ENCODE data around the gene DOCK8.
A peak's percentile ranks its signal among the peaks of the same experiment; 100 is the strongest.

DOCK8 gene

DNA sequence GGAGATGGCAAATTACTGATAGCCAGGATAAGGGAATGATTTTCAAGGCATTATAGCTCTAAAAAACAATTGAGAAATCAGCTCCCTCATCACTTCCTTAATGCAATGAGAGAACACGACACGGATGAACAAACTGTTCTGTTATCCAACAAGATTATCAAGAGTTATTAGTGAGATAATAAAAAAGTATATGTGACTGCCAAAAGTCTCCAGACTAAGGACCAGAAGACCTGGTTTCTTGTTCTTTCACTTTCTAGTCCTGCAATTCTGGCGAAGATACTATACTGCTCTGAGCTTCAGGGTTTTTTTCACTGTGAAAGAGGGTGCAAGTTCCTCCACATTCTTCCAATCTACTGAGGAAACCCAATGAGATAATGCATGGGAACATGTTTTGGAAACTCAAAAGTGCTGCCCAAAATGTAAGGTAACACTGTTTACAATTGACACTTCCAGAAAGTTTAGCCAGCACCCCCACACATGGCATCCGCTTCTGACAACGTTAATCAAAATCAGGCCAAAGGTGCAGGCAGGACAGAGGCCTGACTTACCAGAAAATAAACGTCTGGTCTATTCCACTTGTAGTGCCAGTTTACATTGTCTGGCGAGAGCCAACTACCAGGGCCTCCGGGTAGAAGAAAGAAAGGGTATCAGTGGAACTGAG is 254.2 kb downstream of the DOCK8 start:
- peak overlapping the region; percentile 65 for H3K4me3 Mint-ChIP-seq
- peaks cover 32% of the 10 kb centered on the region for H3K4me1 Mint-ChIP-seq (ENCODE audit: low read depth)
- peak overlapping the region; percentile 83 for H3K27ac Mint-ChIP-seq
- H3K36me3 Mint-ChIP-seq (ENCODE audit: low read depth): peaks cover 35% of the 10 kb centered on the region
- peak; percentile 35 for DNase-seq
- H3K9me3 Mint-ChIP-seq: no peaks in the 10 kb centered on the region
- H3K27me3 Mint-ChIP-seq: no peaks in the 10 kb centered on the region

GRCh38 chr9:469672-470551 is 255.2 kb downstream of the DOCK8 start:
- Mint-ChIP-seq H3K9me3 (no peaks in the 10 kb centered on the region), H3K4me1 (ENCODE audit: low read depth) (peaks cover 32% of the 10 kb centered on the region), H3K36me3 (ENCODE audit: low read depth) (peaks cover 29% of the 10 kb centered on the region), H3K27me3 (no peaks in the 10 kb centered on the region), H3K4me3 (peak overlapping the region; percentile 89), H3K27ac (peak overlapping the region; percentile 96)
- DNase-seq: peak; percentile 95

DNA sequence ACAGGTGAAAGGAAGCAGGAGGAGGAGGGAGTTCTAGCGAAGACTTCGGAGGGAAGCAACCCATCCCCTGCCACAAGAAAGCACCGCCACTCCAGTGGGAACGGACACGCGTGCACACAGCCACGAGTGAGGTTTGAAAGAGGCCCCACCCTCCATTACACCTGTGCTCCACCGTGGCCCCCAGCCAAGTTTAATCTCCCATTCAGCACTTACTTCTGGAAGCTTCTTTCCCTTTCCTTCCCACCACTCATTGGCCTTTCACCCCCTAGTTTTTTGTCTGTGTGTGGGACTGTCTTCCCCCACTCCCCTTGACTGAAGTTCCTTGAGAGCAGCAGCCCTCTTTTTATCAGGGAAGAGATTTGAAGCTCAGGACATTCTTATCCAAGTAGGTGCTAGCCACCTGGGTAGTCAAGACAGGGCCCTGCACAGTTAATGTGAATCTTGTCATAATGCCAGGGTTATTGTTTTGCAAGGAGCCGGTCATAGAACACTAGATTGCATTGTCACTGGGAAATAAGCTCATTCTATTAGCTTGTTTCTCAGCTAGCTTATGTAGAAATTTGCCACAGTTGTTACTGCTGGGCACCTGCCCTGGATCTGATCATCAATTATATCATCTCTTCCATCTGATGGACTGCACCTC is 256.0 kb downstream of the DOCK8 start:
- Mint-ChIP-seq H3K4me3 (peak overlapping the region; percentile 89), H3K27me3 (no peaks in the 10 kb centered on the region), H3K4me1 (ENCODE audit: low read depth) (peaks cover 32% of the 10 kb centered on the region), H3K36me3 (ENCODE audit: low read depth) (peaks cover 27% of the 10 kb centered on the region), H3K27ac (peak overlapping the region; percentile 96), H3K9me3 (no peaks in the 10 kb centered on the region)
- no peak for DNase-seq

DNA sequence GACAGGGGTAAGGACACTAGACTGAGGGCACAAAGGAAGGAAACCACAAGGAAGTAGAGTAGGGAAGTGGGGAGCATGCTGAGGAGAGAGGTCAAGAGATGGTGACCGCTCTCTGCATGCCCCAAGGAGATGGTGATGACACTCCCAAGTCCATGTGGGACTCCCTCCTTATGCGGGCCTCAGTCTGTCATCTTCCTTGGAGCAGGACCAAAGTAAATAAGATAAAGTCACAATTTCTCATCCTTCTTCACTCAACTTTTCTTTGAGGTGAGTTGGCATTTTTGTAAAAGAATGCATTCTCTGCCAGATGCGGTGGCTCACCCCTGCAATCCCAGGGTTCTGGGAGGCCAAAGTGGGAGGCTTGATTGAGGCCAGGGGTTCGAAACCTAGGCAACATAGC is 256.7 kb downstream of the DOCK8 start:
- no peaks in the 10 kb centered on the region for H3K27me3 Mint-ChIP-seq
- peaks cover 32% of the 10 kb centered on the region for H3K4me1 Mint-ChIP-seq (ENCODE audit: low read depth)
- no peaks in the 10 kb centered on the region for H3K9me3 Mint-ChIP-seq
- H3K4me3 Mint-ChIP-seq: peak overlapping the region; percentile 89
- no peak overlapping the region for H3K27ac Mint-ChIP-seq
- H3K36me3 Mint-ChIP-seq (ENCODE audit: low read depth): peaks cover 23% of the 10 kb centered on the region
- no peak for DNase-seq

DNA sequence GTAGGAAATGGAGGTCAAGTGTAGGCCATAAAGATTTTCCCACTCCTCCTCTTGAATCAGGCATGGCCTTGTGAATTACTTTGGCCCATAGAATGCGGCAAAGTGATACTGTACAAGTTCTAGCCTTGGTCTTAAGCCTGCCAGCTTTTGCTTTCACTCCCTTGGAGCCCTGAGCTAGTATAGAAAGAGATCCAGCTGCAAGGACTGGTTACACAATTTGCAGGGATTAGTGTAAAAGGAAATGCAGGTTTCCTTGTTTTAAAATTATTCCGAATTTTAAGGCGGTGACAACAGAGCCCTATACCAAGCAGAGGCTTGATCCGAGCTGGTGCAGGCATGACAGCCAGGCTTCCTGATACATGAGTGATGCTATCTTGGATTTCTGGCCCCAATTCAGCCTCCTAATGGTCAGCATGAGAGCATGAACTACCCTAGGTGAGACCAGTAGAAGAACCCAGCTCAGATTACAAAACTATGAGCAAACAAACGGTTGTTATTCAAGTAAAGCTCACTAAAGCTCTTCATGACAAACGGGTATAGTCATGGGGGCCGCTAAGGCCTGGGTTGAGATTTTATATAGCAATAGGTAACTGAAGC is 257.9 kb downstream of the DOCK8 start:
- no peak for DNase-seq
- no peaks in the 10 kb centered on the region for H3K9me3 Mint-ChIP-seq
- H3K36me3 Mint-ChIP-seq (ENCODE audit: low read depth): peaks cover 19% of the 10 kb centered on the region
- no peak overlapping the region for H3K4me3 Mint-ChIP-seq
- no peak overlapping the region for H3K27ac Mint-ChIP-seq
- peaks cover 30% of the 10 kb centered on the region for H3K4me1 Mint-ChIP-seq (ENCODE audit: low read depth)
- no peaks in the 10 kb centered on the region for H3K27me3 Mint-ChIP-seq

DNA sequence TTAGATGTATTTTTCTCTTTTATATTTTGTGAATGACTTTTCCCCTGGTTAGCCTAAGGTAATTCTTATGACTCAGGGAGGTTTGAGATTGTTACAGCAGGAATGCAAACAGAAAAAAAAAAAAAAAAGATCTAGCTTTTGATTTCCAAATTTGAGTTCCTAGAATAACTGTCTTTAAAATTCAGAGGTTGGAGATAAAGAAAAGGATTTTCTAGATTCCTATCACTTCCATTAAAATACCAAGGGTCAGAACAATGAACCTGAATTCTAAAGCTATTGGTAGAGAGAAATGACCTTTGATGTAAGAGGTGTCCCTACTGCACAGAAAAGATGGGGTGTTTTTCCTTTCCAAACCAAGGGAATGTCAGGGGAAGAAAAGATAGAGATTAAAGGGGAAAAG is 262.5 kb downstream of the DOCK8 start:
- H3K27me3 Mint-ChIP-seq: no peaks in the 10 kb centered on the region
- H3K4me3 Mint-ChIP-seq: no peak overlapping the region
- no peak overlapping the region for H3K27ac Mint-ChIP-seq
- H3K4me1 Mint-ChIP-seq (ENCODE audit: low read depth): no peaks in the 10 kb centered on the region
- no peak for DNase-seq
- no peaks in the 10 kb centered on the region for H3K9me3 Mint-ChIP-seq
- peaks cover 13% of the 10 kb centered on the region for H3K36me3 Mint-ChIP-seq (ENCODE audit: low read depth)

DNA sequence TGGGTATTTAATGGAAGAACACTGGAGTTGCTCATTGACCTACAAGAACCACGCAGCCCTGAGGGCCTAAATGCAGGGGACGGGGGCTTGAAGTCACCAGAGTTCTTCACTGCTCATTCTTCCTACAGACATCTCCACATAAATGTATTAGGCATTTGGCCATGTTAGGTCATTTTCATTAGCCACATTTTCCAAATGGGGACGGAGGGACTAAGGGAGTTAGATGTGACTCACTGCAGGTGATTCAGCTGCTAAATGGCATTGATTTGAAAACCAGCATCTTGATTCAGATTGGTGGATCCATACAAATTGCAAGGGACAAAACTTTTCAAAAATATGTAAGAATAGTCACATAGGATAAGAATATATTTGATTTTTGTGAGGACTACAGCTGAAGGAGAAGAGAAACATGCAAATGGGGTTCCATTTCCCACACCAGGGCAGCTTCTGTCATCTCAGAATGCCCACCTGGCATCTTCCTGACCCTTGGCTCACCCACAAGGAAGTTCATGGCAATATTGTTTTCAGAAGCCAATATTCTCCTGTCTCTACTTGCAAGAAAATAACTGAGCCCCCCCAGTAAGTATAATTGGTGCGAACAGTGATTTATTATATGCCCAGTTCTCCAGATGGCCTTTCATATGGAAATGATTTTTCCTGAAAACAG is 264.8 kb downstream of the DOCK8 start:
- Mint-ChIP-seq H3K36me3 (ENCODE audit: low read depth) (peaks cover 13% of the 10 kb centered on the region), H3K9me3 (no peaks in the 10 kb centered on the region), H3K4me1 (ENCODE audit: low read depth) (no peaks in the 10 kb centered on the region), H3K27me3 (no peaks in the 10 kb centered on the region), H3K27ac (no peak overlapping the region), H3K4me3 (no peak overlapping the region)
- DNase-seq: no peak

DNA sequence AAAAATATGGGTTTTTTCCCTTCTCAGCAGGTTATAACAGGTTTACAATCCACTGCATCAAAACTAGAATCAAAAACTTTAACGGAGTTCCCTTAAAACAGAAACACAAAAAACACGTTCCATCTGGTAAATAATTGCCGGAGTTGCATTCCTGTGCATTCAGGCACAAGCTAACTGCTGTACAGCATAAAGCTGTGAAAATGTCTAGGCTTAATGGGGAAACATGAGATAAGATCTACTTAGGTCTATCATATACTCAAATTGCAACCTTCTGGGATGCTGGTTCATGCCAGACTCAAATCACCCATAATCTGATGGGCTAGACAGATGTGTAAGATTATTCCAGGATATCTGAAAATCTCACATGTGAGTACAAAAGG is 265.3 kb downstream of the DOCK8 start:
- no peaks in the 10 kb centered on the region for H3K27me3 Mint-ChIP-seq

DNA sequence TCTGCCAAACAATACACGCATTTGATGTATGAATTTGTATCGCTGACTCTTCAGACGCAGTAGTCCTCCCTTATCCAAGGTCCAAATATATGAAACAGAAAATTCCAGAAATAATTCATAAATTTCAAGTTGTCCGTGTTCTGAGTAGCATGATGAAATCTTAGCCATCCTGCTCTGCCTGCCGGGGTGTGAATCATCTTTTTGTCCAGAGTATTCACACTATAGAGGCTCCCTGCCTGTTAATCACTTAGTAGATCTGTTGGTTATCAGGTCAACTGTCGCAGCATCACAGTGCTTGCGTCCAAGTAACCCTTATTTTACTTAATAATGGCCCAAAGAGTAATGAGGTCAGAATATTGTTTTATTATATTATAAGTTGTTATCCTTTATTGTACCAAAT is 268.1 kb downstream of the DOCK8 start:
- DNase-seq: no peak
- Mint-ChIP-seq H3K4me3 (no peak overlapping the region), H3K36me3 (ENCODE audit: low read depth) (no peaks in the 10 kb centered on the region), H3K27me3 (no peaks in the 10 kb centered on the region), H3K27ac (no peak overlapping the region), H3K4me1 (ENCODE audit: low read depth) (no peaks in the 10 kb centered on the region), H3K9me3 (no peaks in the 10 kb centered on the region)

More for the DNA sequence above, 265.3 kb downstream of the DOCK8 start:
- Mint-ChIP-seq H3K9me3 (no peaks in the 10 kb centered on the region), H3K36me3 (ENCODE audit: low read depth) (peaks cover 8% of the 10 kb centered on the region), H3K4me3 (no peak overlapping the region), H3K27ac (no peak overlapping the region), H3K4me1 (ENCODE audit: low read depth) (no peaks in the 10 kb centered on the region)
- DNase-seq: no peak

GRCh38 chr9:486156-486555 is 271.5 kb downstream of the DOCK8 start:
- Mint-ChIP-seq H3K27ac (no peak overlapping the region), H3K36me3 (ENCODE audit: low read depth) (no peaks in the 10 kb centered on the region), H3K4me1 (ENCODE audit: low read depth) (no peaks in the 10 kb centered on the region), H3K27me3 (no peaks in the 10 kb centered on the region), H3K4me3 (no peak overlapping the region), H3K9me3 (no peaks in the 10 kb centered on the region)
- DNase-seq: no peak

DNA sequence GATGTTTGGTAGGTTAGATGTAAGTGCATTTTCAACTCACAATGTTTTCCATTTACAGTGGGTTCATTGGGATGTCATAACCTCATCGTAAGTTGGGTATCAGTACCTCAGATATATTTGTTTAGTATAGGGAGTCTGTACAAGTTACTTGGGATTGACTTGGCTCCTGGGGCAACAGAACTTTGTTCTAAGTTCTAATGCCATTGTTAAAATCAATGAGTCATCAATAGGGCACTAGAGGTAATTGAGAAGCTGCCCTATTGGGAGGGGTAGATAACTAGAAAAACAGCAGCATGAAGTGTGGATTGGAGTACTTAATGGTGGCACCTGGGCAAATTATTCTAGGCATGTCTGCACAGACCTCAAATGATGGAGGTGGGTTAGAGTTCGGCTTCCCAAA is 272.8 kb downstream of the DOCK8 start:
- no peak overlapping the region for H3K27ac Mint-ChIP-seq
- H3K9me3 Mint-ChIP-seq: no peaks in the 10 kb centered on the region
- H3K4me1 Mint-ChIP-seq (ENCODE audit: low read depth): no peaks in the 10 kb centered on the region
- H3K27me3 Mint-ChIP-seq: no peaks in the 10 kb centered on the region
- DNase-seq: no peak
- no peaks in the 10 kb centered on the region for H3K36me3 Mint-ChIP-seq (ENCODE audit: low read depth)
- H3K4me3 Mint-ChIP-seq: no peak overlapping the region

GRCh38 chr9:488448-488847 is 273.8 kb downstream of the DOCK8 start:
- Mint-ChIP-seq H3K27ac (no peak overlapping the region), H3K9me3 (no peaks in the 10 kb centered on the region)
- DNase-seq: no peak

GRCh38 chr9:489198-490197 is 274.8 kb downstream of the DOCK8 start:
- Mint-ChIP-seq H3K27me3 (no peaks in the 10 kb centered on the region), H3K27ac (no peak overlapping the region), H3K9me3 (no peaks in the 10 kb centered on the region), H3K4me3 (no peak overlapping the region), H3K36me3 (ENCODE audit: low read depth) (no peaks in the 10 kb centered on the region), H3K4me1 (ENCODE audit: low read depth) (no peaks in the 10 kb centered on the region)
- DNase-seq: no peak

More at GRCh38 chr9:488448-488847, 273.8 kb downstream of the DOCK8 start:
- Mint-ChIP-seq H3K4me3 (no peak overlapping the region), H3K27me3 (no peaks in the 10 kb centered on the region), H3K4me1 (ENCODE audit: low read depth) (no peaks in the 10 kb centered on the region), H3K36me3 (ENCODE audit: low read depth) (no peaks in the 10 kb centered on the region)

Data from activated T-cell treated with anti-CD3 and anti-CD28 coated beads, Interleukin-2, amount 50 U/mL, for 24 hours (primary cell).